ENCODE results near the gene WNT10A. TPM values are rescaled to one million over a fixed set of nuclear protein-coding genes. Genes with fewer than 3 reads are reported as not detected.

Gene WNT10A
- total RNA-seq, result not detected in 2 replicates

DNA sequence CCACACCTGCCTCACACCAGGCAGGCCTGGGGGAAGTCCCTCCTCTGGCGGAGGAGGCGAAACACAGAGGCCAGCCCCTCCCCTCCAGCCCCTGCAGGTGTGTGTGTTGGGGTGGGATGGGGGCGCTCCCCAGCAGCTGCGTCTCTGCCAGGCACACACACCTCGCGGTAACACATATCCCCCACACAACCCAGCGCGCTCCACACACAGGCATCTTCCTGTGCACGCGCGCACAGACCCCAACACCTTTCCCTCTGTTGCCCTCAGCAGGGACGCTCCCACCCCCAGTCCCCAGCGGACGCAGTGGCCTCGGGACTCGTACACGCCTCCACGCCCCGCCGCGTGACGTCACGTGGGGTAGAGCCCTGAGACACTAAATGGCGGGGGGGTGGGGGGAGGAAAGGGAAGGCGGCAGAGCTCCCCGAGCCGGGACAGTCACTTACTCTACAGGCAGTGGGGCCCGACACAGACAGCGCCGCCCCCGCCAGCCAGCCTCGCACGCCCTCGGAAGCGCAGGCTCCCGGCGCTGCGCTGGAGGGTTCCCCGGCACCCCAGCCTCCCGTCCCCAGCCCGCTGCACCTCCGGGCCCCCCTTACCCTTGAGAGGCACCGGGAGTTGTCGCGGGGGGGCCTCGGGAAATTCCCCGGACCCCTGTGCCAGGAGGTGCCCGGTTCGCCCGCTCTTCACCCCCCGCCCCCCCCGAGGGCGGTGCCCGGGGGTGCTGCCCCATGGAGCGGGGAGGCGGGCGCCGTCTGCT is at the start of gene WNT10A:
Gene WNT10A, plus strand, starts transcription at position 751 of the 757 bp plus-strand sequence. CDS start 144 bp downstream, outside the sequence.

DNA sequence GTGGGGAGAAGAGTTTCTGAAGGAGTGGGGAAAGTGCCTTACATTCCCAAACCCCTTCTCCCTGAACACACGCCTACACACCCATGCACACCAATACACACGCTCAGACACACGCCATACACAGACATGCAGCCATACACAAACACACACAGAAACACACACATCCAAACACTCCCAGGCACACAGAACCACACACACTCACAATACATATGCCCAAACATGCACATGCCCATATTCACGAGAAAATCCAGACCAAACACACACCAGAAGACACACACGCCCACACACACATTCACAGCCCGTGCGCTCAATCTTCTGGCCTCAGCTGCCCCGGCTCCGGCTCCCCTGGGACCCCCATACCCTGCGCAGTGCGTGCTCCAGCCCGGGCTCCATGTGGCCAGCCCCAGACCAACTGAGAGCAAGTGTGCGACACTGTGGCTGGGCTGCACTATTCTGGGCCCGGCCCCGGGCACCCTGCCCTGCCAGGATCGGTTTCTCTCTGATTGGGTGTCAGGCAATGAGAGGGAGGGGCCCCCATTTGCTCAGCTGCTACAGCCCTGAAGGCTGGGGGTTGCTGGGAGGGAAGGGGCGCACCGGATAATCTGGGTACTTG is 49.2 kb upstream of the WNT10A start, which contains the start of gene PRKAG3:
Gene PRKAG3, minus strand, starts transcription at position 426 of the 613 bp plus-strand sequence.

DNA sequence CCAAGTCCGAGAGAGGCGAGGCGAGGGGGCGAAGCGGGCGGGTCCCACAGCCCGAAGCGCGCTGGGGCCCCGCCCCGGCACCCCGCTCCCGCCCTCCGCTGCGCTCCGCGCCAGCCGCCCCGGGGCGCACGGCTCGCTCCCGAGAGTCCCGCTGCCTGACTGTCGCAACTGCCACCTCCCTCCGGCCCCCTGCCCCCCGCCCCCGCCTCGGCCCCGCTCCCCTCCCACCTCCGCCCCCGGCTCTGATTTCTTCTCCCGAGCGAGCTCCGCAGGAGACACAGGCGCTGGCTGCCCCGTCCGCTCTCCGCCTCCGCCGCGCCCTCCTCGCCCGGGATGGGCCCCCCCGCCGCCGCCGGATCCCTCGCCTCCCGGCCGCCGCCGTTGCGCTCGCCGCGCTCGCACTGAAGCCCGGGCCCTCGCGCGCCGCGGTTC is 21.1 kb upstream of the WNT10A start, which contains the start of gene WNT6:
Gene WNT6, plus strand, starts transcription at position 250 of the 432 bp plus-strand sequence. CDS start 233 bp downstream, outside the sequence.

Other genes starting within 250 kb of the WNT10A start
- gene ZNF142, start 221.2 kb upstream of the WNT10A start, total RNA-seq, result 9.1 and 15.4 TPM in 2 replicates
- gene BCS1L, start 221.2 kb upstream of the WNT10A start, total RNA-seq, result 21.4 and 28.5 TPM in 2 replicates
- 21.2 and 21.8 TPM in 2 replicates for gene RNF25, start 208.8 kb upstream of the WNT10A start, total RNA-seq
- gene STK36, start 208.8 kb upstream of the WNT10A start, total RNA-seq, result 26.1 and 39.1 TPM in 2 replicates
- 6.7 and 9.8 TPM in 2 replicates for gene TTLL4, start 170.0 kb upstream of the WNT10A start, total RNA-seq
- gene CYP27A1, start 98.7 kb upstream of the WNT10A start, total RNA-seq, result 6.8 and 13.7 TPM in 2 replicates
- 0.10 and 0.52 TPM in 2 replicates for gene PRKAG3, start 49.0 kb upstream of the WNT10A start, total RNA-seq
- gene WNT6, start 21.0 kb upstream of the WNT10A start, total RNA-seq, result not detected in 2 replicates
- not detected in 2 replicates for gene CDK5R2, start 78.8 kb downstream of the WNT10A start, total RNA-seq
- not detected in 2 replicates for gene FEV, start 104.3 kb downstream of the WNT10A start, total RNA-seq
- not detected in 2 replicates for gene CRYBA2, start 112.6 kb downstream of the WNT10A start, total RNA-seq
- gene CFAP65, start 160.7 kb downstream of the WNT10A start, total RNA-seq, result 0.03 TPM in 1 of 2 replicates, not detected in the other
- not detected in 2 replicates for gene IHH, start 180.1 kb downstream of the WNT10A start, total RNA-seq

Measured in smooth muscle cell of the pulmonary artery (primary cell).